ENCODE measurements around the gene STN1.

- TF ChIP-seq POLR2AphosphoS5 (IDR thresholded peaks at IDR 0.05; ENCODE audit: low read depth, low read length): no peak
- TF ChIP-seq POLR2A (IDR thresholded peaks at IDR 0.05; ENCODE audit: low read depth, low read length): no peak
- TF ChIP-seq TAF1 (IDR thresholded peaks at IDR 0.05; ENCODE audit: low read depth, low read length): no peak
- TF ChIP-seq POU2F2 (IDR thresholded peaks at IDR 0.05; ENCODE audit: low read depth, low read length): no peak
- TF ChIP-seq SPI1 (IDR thresholded peaks at IDR 0.05; ENCODE audit: low read depth, low read length): no peak
Measured at GRCh38 chr10:103838862-103839518, 79.0 kb downstream of the STN1 start.

Data from GM12891 (cell line).